ENCODE results near the gene DSTN. TPM values are rescaled to one million over a fixed set of nuclear protein-coding genes. Genes with fewer than 3 reads are reported as not detected.

DSTN gene
- total RNA-seq, 3 donors from 2014 or later, result 180 to 384 (median 272) TPM

- Histone ChIP-seq H3K4me3 (peak overlapping the region; percentile 53 to 79 (median 61)), H3K4me1 (no peaks in the 10 kb centered on the region), H3K27ac (peak overlapping the region in 1 of 2 donors; percentile 85), H3K36me3 (no peaks in the 10 kb centered on the region), H3K9me3 (no peaks in the 10 kb centered on the region), H3K27me3 (no peaks in the 10 kb centered on the region)
- no peak for DNase-seq (ENCODE audit: low spot score in 2 of 2)
- intact Hi-C loops (cut with DNase I; ENCODE audit: low total_unique reads), result loop anchor here (5.0 kb wide), 1 partner anchor 976 kb away; the partner anchor contains the start of gene SEC23B
- TF ChIP-seq POLR2A (IDR thresholded peaks at IDR 0.05) (no peak), POLR2AphosphoS5 (IDR thresholded peaks at IDR 0.05) (no peak), CTCF (IDR thresholded peaks at IDR 0.05) (no peak)
These were observed 38.2 kb upstream of the DSTN start for GRCh38 chr20:17531665-17532025.

DNA sequence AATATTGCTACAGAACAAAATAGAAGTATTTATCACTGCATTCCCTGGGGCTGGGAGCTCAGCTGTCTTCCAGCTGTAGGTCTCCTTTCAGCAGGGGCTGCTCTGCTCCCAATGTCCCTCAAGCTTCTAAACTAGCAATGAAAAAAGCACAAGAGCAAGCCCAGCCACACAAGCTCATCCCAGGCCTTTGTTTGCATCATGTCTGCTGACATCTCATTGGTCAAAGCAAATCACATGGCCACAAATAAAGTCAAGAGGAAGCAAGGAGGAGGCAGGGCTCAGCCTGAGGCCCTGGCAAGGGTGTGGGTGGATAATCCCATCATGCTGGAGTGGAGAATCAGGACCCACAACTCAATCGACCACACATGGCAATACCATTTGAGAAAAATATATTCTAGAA lies 36.5 kb upstream of the DSTN start:
- Histone ChIP-seq H3K27ac (no peak overlapping the region), H3K36me3 (no peaks in the 10 kb centered on the region), H3K4me3 (no peak overlapping the region), H3K9me3 (no peaks in the 10 kb centered on the region), H3K4me1 (no peaks in the 10 kb centered on the region), H3K27me3 (no peaks in the 10 kb centered on the region)
- DNase-seq (ENCODE audit: low spot score in 2 of 2), result no peak
- TF ChIP-seq POLR2A (IDR thresholded peaks at IDR 0.05) (no peak), CTCF (IDR thresholded peaks at IDR 0.05) (no peak), POLR2AphosphoS5 (IDR thresholded peaks at IDR 0.05) (no peak)
- intact Hi-C loops (cut with DNase I; ENCODE audit: low total_unique reads), result loop anchor here (5.0 kb wide), 1 partner anchor 974 kb away; the partner anchor contains the start of gene SEC23B

DNA sequence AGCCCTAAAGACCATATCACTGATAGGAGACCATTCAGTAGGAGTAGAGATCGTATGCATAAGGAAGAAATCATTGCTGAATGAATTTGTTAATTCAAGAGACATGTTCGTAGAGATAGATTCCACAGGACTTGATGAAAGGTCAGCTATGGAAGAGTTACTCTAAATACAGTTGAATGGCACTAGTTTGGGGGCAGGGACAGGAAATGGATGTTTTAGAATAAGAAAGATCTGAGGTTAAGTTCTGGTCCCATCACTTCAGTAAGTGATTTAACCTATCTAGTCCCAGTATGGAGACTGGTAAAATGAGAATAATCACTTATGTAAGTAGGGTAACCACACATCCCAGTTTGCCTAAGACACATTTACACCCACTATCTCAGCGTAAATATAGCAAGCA lies 35.8 kb upstream of the DSTN start:
- no peaks in the 10 kb centered on the region for H3K36me3 ChIP-seq
- H3K27me3 ChIP-seq, result no peaks in the 10 kb centered on the region
- intact Hi-C loops (cut with DNase I; ENCODE audit: low total_unique reads), result loop anchor here (5.0 kb wide), 1 partner anchor 973 kb away; the partner anchor contains the start of gene SEC23B
- no peak for DNase-seq (ENCODE audit: low spot score in 2 of 2)
- no peak overlapping the region for H3K27ac ChIP-seq
- H3K9me3 ChIP-seq, result no peaks in the 10 kb centered on the region
- H3K4me3 ChIP-seq, result no peak overlapping the region
- no peaks in the 10 kb centered on the region for H3K4me1 ChIP-seq
- no peak for TF ChIP-seq POLR2AphosphoS5 (IDR thresholded peaks at IDR 0.05)

- no peaks in the 10 kb centered on the region for H3K4me1 ChIP-seq
- H3K27me3 ChIP-seq, result no peaks in the 10 kb centered on the region
- peak; percentile 65 to 74 for DNase-seq (ENCODE audit: low spot score in 2 of 2)
- intact Hi-C loops (cut with DNase I; ENCODE audit: low total_unique reads), result loop anchor here (5.0 kb wide), 1 partner anchor 370 kb away; no protein-coding TSS in a partner anchor
- no peak overlapping the region for H3K4me3 ChIP-seq
- TF ChIP-seq POLR2AphosphoS5 (IDR thresholded peaks at IDR 0.05) (peak; percentile 21 to 71 (median 48)), POLR2A (IDR thresholded peaks at IDR 0.05) (no peak), CTCF (IDR thresholded peaks at IDR 0.05) (peak; percentile 99)
- H3K36me3 ChIP-seq, result no peaks in the 10 kb centered on the region
- no peak overlapping the region for H3K27ac ChIP-seq
- no peaks in the 10 kb centered on the region for H3K9me3 ChIP-seq
These were observed 32.9 kb upstream of the DSTN start for GRCh38 chr20:17536944-17537444.

DNA sequence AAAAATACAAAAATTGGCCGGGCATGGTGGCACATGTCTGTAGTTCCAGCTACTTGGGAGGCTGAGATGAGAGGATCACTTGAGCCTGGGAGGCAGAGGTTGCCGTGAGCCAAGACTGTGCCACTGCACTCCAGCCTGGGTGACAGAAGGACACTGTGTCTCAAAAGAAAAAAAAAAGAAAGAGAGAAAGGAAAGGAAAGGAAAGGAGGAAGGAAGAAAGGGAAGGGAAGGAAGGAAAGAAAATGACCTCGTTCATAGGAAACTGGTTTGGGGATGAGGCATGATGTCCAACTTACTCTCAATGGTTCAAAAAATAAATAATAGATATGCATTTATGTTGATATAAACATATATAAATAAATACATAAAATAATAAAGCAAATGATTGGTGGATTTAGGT lies 31.9 kb upstream of the DSTN start:
- H3K27me3 ChIP-seq, result no peaks in the 10 kb centered on the region
- TF ChIP-seq CTCF (IDR thresholded peaks at IDR 0.05) (no peak), POLR2AphosphoS5 (IDR thresholded peaks at IDR 0.05) (no peak), POLR2A (IDR thresholded peaks at IDR 0.05) (no peak)
- H3K36me3 ChIP-seq, result no peaks in the 10 kb centered on the region
- H3K9me3 ChIP-seq, result no peaks in the 10 kb centered on the region
- no peak overlapping the region for H3K4me3 ChIP-seq
- intact Hi-C loops (cut with DNase I; ENCODE audit: low total_unique reads), result loop anchor here (5.0 kb wide), 1 partner anchor 369 kb away; no protein-coding TSS in a partner anchor
- no peak for DNase-seq (ENCODE audit: low spot score in 2 of 2)
- no peaks in the 10 kb centered on the region for H3K4me1 ChIP-seq
- peak overlapping the region in 1 of 2 donors; percentile 40 for H3K27ac ChIP-seq

Measured in breast epithelium (tissue), 4 donors.